ENCODE data around the gene SORCS2.

The SORCS2 gene

GRCh38 chr4:7732263-7732662 is 539.9 kb downstream of the SORCS2 start:
- DNase-seq: no peak

DNA sequence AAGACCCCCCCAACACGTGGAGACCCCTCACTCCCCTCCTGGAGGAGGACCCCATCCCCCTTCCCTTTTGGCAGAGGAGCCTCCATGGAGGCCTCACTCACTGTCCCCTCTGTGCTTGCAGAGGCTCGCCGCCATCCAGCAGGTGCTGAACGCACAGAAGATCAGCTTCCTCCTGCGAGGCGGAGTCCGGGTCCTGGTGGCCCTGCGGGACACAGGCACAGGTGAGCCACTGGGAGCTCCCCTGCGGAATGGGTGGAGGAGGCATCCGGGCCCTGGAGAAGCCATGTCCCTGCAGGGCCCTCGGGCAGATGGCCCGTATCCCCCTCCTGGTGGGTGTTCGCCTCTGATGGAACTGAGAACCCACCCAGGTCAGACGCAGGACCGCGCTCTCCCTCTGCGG is 540.9 kb downstream of the SORCS2 start:
- no peak for DNase-seq

DNA sequence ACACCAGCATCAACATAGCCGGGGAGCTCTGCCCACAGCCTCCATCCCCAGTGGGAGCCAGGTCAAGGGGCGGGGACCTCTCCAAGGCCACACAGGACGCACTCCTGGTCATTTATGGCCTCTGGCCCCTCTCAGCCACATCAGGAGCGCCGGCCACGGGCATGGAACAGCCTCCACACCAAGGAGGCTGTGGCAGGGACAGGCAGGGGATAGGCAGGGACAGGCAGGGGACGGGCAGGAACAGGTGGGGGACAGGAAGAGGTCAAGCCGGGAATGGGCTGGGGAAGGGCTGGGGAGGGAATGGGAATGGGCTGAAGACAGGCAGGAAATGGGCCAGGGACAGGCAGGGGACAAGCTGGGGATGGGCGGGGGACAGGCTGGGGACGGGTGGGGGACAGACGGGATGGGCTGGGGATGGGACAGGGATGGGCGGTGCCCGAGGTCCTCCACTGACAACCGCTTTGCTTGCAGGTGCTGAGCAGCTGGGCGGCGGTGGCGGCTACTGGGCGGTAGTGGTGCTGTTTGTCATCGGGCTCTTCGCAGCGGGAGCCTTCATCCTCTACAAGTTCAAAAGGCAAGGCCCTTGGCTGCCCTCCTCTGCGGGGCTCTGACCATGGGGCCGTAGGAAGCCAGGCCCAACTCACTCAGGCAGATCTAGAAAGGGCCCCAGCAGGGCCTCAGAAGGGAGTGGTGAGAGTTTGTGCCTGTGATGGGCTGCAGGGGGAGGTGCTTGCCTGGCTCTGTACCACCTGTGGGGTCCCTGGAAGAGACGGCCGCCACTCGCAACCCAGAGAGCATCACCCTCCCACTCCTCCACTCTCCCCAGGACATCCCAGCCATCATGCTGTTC is 541.7 kb downstream of the SORCS2 start:
- no peak for DNase-seq

- no peak for DNase-seq
Measured at GRCh38 chr4:7734651-7735260, 542.4 kb downstream of the SORCS2 start.

DNA sequence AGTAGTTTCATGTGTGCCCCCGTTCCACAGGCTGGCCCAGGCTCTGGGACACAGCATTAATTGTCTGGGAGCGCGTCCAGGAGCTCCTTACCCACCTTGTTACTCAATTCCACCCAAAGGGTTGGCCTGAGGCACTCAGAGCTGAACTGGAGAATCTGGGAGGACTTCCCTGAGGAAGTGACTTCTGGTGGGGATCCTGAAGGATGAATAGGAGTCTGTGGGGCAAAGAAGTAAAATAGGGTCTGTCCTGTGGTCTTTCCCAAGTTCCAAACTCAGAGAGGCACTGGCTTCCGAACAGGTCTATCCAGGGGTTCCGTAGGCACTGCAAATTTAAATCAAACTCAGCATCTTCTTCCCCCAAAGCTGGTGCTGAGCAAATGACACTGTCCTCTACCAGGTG is 543.1 kb downstream of the SORCS2 start:
- no peak for DNase-seq

DNA sequence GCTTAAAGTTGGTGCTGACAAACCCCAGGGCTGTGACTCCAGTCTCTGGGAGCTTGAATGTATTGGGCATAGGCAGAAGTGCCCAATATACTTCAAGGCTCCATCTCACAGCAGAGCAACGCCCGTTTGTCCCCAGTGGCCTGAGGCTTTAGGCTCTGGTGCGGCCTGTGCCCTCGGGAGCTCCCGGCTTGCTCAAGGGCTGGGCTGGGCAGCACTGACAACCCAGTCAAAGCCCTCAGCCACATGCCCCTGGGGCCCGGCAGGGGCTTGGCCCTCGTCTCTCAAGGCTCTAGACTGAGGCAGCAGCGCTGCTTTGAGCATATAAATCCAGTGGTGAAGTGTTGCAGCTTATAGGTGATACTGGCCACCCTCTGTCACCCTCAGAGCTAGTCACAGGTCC is 543.6 kb downstream of the SORCS2 start:
- DNase-seq: no peak

DNA sequence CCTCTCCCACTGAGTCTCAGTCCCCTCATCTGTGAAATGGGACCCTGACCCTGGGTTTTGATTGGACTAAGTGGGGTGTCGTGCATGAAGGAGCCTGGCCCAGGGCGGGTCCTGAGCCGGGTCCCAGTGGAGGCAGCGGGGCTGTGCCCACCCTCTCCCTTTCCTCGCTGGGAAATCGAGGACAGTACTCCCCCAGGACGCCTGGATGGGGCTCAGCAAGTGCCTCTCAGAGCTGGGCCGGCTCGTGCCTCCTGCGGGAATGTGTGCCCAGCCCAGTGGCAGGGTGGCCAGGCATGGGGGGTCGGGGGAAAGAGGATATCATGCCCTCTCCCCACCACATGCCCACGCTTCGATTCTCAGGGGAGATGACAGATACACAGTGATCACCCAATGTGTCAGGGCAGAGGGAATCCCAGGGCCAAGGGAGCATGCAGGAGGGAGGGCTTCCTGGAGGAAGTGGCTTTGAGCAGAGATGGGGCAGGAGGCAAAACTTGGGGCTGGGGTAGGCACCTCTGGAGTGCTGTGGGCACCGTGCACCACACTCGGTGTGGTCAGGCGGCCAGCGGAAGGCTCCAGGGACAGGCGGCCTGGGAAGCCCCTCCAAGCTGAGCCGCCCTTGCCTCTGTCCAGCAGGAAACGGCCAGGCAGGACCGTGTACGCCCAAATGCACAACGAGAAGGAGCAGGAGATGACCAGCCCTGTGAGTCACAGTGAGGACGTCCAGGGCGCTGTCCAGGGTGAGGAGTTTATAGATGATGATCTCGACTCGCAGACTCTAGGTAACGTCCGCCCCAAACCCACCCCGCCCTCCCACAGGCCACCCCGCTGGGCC is 544.3 kb downstream of the SORCS2 start:
- no peak for DNase-seq

GRCh38 chr4:7737268-7737645 is 544.9 kb downstream of the SORCS2 start:
- no peak for DNase-seq

DNA sequence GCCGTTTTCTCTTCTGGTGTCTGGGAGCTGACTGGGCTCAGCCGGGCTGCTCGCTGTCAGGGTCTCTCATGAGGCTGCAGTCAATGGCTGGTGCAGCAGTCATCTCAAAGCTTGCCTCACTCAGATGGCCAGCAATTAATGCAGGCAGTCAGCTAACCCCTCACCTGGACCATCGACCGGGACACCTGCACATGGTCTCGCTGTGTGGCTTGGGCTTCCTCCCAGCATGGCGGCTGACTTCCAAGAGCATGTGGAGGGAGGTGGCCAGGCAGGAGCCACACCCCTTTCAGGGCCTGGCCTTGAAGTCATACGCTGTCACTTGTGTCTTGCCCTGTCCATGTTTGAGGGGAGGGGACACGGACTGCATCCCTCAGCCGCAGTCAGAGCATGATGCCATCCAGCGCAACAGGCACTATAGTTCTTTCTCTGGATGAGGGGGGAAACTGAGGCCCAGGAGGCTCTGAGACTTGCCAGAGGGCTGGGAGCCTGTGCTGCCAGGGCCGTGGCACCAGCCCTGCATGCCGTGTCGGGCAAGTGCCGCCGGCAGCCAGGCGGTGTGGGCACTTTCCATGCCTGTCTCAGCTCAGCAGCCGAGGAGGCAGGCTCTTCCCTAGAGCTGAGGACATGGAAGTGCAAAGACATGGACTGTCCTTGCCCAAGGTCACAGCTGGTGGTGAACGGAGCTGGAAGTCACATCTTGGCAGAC is 545.6 kb downstream of the SORCS2 start:
- DNase-seq: no peak

GRCh38 chr4:7738458-7739076 is 546.2 kb downstream of the SORCS2 start:
- DNase-seq: no peak

- no peak for DNase-seq
Measured at GRCh38 chr4:7739077-7739917, 547.0 kb downstream of the SORCS2 start.

DNA sequence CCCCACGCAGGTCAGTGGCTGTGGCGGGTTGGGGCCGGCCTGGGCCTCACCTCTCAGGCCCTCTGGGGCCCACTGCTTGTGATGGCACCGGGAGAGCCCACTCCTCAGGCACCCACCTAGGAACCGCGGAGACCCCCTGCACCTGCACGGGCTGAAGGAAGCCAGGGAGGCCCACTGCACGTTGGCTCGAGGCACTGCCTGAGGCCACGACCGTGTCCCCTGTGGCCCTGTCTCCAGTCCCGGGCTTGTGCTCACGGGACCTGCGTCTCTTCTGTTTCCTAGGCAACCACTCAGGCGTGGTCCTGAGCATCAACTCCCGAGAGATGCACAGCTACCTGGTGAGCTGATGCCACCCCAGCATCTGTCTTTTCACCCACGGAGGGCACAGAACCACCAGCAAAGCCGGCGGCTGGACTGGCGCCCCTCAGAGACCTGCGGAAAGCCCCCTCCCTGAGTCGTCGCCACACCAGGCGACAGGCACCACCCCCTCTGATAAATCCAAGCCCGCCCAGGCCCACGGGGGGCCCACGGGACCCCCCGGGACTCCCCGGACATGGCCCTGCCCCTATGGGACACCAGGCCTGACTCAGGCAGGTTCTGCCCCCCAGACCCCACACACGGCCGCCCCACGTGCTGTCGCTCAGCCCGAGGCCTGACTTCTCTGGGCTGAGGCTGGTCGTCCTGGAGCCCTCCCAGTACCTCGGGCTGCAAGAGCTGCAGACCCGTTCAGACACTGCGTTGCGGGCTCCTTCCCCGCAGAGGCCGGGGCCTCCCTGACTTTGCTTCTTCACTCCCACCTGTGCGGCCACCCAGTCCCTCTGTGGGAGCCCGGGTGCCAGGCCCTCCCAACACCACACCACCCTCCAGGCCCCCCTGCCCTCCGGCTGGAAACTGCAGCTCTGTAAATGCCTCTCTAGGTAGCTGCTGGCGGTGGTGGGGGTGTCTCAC is 547.9 kb downstream of the SORCS2 start:
- DNase-seq: no peak

DNA sequence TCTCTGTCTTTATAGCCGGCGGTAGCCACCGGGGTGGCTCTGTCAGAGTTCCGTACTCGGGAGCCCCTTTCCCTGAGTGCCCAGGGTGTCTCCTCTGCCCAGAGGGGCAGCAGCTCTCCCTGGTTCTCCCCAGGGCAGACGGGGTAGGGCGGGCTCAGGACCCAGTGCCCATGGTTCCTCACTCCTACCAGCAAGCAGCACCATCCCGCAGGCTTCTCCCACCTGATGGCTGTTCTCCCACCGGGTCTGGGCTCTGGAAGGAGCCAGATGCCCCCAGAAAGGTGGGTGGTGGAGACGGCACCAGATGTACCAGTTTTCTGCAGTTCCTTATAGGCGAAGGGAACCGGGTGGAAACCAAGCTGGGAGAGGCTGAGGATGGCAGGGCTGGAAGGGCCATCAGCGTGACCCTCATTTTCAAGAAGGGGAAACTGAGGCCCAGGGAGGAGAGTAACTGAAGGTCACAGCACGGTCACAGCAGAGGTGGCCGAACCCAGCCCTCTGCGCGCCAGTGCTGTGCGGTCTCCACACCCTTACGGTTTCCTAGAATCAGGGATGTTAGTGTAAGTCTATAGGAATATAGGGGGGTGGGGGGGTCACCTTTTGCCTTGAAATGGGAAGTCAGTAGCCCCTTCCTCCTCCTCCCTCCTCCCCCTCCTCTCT is 548.7 kb downstream of the SORCS2 start:
- no peak for DNase-seq

- DNase-seq: no peak
Measured at GRCh38 chr4:7741946-7742806, 549.8 kb downstream of the SORCS2 start.

GRCh38 chr4:7742807-7743280 is 550.5 kb downstream of the SORCS2 start:
- DNase-seq: no peak

- peak; percentile 77 for DNase-seq
Measured at GRCh38 chr4:7744142-7744804, 551.9 kb downstream of the SORCS2 start.

DNA sequence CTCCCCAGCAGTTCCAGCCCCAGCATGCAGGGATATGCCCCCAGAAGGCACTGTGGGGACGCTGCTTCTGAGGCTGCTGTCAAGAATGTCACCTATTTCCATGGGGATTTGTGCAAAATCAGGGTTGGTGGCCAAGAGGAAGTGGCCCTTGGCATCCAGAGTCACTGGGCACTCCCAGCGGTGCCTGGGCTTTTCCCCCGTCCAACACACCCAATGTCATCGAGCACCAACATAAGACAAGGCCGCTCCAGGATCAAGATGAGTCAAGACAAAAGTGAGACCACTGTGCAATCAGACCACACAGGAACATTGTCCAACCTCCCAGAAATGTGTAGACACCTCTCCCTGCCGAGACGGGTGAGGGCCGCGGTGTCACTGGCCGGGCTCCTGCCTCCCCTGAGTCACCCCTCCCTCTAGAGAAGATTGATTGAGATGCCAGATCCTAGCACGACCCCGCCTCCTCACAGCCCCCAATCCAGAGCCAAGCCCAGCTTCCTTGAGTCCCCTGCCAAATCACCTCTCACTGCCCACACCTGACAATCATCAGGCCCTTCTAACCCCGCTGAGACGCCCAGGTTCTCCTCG is 553.1 kb downstream of the SORCS2 start:
- no peak for DNase-seq
